HG02938 (cell line): ENCODE data around the gene PRR35.

Experiments
- ATAC-seq: cut with Tn5 transposase; IDR thresholded peaks from one replicate; pipeline ENCODE4 v1.9.1; 2021; ENCODE audit warnings: mild to moderate bottlenecking, moderate library complexity; ENCODE audit not compliant: unreplicated experiment

The PRR35 gene

DNA sequence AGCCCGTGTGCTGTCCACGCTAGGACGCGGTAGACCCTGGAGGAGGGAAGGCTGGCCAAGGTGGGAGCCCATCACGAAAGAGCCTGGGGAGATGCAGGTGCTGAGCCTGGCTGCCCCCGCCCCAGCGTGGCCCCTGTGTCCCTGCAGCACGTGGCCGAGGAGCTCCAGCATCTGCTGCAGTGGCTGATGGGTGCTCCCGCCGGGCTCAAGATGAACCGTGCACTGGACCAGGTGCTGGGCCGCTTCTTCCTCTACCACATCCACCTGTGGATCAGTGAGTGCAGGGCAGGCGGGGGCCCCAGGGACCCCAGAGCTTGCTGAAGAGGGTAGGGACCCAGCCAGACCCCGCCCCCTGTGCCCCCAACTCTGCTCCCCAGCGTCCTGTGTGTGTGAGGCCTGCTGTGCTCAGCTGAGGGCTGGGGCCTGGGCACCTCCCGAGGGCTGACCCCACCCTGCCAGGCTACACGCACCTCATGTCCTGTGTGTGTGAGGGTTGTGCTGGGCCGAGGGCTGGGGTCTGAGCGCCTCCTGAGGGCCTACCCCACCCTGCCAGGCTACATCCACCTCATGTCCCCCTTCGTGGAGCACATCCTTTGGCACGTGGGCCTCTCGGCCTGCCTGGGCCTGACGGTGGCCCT lies 18.2 kb downstream of the PRR35 start:
- no peak for ATAC-seq

DNA sequence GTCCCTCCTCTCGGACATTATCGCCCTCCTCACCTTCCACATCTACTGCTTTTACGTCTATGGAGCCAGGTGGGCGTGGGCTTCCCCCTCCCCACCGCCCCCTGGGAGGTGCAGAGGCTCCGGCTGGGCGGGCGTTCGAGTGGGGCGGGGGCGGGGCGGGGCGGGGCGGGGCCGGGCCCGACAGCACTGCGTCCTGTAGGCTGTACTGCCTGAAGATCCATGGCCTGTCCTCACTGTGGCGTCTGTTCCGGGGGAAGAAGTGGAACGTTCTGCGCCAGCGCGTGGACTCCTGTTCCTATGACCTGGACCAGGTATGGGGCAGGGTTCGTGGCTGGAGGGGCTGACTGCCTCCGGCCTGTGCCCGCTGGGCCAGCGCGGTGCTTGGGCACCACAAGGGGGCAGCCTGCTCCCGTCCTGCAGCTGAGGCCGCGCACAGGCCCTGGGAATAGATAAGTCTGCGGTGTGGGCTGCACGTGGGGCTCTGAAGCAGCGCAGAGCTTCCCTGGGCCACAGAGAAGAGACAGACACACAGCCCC lies 18.7 kb downstream of the PRR35 start:
- no peak for ATAC-seq

GRCh38 chr16:580141-580945 lies 20.1 kb downstream of the PRR35 start:
- no peak for ATAC-seq

- ATAC-seq = no peak
Measured at GRCh38 chr16:580946-581498, 20.8 kb downstream of the PRR35 start.

DNA sequence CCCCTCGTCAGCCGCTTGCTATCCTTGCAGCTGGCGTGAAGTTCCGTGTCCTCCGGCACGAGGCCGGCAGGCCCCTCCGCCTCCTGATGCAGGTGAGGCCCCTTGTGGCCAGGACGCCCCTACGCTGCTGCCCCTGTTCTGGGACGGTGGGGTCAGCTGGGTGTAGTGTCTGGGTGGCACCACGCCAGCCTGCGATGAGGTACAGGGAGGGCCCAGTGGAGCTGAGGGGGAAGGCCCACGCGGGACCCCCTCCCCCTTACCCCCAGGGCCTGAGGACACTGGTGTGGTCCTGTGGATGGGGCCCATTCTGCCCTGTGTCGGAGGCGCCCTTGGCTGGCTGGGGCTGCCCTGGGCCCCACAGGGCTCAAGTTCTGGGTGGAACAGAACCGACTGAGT lies 22.0 kb downstream of the PRR35 start:
- ATAC-seq = no peak

DNA sequence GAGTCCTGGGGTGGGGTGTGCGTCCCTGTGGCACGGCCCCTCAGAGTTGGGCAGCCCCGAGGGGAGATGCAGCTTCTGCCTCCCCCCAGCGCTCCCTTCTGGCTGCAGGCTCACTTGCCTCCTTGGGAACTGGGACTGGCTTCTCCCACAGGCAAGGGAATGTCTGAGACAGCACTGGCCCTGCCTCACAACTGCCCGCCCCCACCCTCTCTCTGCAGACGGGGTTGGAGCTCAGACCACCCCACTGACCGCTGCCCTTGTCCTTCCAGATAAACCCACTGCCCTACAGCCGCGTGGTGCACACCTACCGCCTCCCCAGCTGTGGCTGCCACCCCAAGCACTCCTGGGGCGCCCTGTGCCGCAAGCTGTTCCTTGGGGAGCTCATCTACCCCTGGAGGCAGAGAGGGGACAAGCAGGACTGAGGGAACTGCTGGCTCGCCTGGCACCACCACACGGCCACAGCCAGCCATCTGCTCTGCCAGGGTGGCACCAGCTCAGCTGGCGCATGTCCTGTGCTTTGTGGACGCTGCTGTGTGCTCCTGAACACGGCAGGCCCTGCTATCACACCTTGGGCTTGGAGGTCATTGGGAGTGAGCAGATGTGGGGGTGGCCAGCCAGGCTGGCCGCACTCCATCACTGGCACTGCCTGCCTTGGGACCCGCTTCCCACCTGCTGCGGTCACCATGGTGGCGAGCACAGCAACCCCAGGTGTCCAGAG lies 22.6 kb downstream of the PRR35 start:
- no peak for ATAC-seq

- no peak for ATAC-seq
Measured at GRCh38 chr16:583470-583814, 23.2 kb downstream of the PRR35 start.

- no peak for ATAC-seq
Measured at GRCh38 chr16:583815-584591, 23.8 kb downstream of the PRR35 start.

- ATAC-seq = no peak
Measured at GRCh38 chr16:585351-585750, 25.2 kb downstream of the PRR35 start.

DNA sequence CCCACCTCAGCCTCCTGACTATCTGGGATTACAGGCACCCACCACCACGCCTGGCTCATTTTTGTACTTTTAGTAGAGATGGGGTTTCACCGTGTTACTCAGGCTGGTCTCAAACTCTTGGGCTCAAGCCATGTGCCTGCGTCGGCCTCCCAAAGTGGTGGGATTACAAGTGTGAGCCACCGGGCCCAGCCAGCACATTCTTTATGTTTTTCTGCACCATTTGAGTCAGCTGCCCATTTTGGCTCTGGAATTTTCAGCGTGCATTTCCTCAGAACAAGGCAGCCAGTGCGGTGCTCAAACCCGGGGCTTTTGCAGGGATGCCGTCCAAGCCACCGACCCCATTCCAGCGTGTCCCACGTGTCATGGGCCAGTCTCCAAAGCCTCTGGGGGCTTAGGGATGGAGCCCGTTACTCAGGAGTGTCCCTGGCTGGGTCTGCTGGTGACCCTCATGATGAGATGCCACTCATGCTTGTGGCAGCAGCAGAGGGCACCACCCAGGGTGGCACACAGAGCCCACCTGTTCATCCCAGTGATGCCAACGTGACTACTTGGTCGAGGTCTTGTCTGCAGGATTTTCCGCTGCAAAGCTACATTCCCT lies 26.0 kb downstream of the PRR35 start:
- ATAC-seq = no peak

DNA sequence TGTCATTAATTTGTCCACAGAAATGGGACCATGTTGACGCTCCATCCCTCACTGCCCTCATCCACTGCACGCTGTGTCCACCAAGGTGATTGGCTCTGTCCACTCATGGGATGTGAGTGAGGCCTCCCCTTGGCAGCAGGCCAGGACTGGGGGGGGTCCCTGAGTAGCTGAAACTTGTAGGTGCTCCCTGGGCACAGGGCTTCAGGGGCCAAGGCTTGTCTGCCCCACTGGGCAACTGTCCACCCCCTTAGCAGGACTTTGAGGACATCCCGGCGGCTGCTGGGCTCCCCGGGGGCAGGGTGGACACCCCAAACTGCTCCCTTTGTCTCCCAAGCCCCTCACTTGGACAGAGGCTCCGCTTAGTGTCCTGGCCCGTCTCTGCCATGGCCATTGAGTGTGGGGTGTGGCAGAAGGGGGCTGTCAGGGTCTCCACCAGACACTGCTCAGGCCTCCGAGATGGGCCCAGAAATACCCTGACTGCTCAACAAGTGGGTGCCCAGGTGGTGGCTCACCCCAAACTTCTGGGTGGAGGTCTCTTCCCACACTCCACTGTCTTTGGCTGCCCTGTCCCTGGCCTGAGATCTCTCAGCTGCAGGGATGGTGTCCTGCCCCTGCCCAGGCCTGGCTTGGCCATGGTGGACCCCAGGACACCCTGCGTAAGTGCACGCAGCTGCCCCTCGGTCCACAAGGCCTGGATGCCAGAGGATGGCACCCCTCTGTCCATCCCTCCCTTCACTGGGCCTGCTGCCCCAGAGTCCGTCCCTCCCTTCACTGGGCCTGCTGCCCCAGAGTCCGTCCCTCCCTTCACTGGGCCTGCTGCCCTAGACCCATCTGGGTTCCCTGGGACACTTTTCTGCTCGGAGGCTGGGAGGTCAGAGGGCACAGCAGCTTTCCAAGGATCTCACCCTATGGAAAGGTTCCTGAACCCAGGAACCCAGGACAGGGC lies 26.7 kb downstream of the PRR35 start:
- ATAC-seq = no peak

DNA sequence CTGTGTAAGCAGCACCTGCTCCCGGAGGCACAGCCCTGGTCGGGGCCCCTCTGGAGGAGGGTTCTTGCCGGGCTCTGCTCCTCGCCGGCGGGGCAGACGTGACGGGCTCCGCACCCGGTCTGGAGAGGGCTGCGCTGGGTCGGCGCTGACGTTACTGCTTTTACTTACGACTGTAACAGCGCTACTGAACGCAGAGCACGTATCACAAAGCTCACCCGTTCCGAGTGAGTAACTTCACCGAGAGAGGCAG lies 28.4 kb downstream of the PRR35 start:
- ATAC-seq = peak; percentile 20

- ATAC-seq = peak; percentile 66
Measured at GRCh38 chr16:588889-589657, 28.9 kb downstream of the PRR35 start.

- peak; percentile 70 for ATAC-seq
Measured at GRCh38 chr16:589658-590187, 29.5 kb downstream of the PRR35 start, which contains the start of gene RAB40C. TSS of gene RAB40C (plus strand) at chr16:590066. CDS start at chr16:590292, 226 bp downstream.

DNA sequence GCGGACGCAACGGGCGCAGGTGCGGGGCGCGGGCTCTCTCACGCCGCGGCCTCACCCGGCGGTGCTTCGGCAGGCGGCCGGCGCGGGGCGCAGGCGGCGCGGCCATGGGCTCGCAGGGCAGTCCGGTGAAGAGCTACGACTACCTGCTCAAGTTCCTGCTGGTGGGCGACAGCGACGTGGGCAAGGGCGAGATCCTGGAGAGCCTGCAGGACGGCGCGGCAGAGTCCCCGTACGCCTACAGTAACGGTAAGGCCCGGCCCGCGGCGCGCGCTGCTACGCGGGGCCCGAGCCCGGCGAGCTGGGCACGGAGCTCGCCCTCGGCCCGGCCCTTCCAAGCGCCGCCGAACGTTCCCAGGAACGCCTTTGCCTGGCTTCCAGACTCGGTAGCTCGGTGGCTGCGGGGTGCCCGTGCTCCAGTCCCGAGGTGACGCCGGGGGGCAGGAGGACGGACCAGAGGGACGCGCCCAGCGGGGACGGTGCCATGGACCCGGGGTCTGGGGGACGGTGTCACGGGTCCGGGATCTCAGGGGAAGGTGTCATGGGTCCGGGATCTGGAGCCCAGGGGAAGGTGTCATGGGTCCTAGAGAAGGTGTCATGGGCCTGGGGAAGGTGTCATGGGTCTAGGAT lies 30.1 kb downstream of the PRR35 start:
- peak; percentile 3 for ATAC-seq

- ATAC-seq = no peak
Measured at GRCh38 chr16:590815-591200, 30.6 kb downstream of the PRR35 start.

GRCh38 chr16:591231-591630 lies 31.0 kb downstream of the PRR35 start:
- ATAC-seq = no peak
